ENCODE results near the gene DVL3.
"Not testable (repeated sequence)": the region's sequence is repeated elsewhere in the genome, so short reads cannot be mapped to it uniquely, and the experiment has no call there.

DNA sequence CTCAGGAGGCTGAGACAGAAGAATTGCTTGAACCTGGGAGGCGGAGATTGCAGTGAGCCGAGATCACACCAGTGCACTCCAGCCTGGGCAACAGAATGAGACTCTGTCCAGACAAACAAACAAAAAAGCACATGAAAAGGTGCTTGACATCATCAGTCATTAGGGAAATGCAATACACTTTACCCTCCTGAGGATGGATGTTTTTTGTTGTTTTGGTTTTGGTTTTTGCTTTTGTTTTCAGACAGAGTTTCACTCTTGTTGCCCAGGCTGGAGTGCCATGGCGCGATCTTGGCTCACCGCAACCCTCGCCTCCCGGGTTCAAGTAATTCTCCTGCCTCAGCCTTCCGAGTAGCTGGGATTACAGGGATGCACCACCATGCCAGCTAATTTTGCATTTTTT, 34.1 kb upstream of the DVL3 start:
- not testable (repeated sequence) for TF ChIP-seq CTCF (IDR thresholded peaks at IDR 0.05 in 4 of 5, conservative IDR thresholded peaks at IDR 0.05 in 1 of 5); POLR2A (IDR thresholded peaks at IDR 0.05)

Data from gastrocnemius medialis (tissue), 4 donors.